Caco-2 (cell line): Measurements from ENCODE around the gene PANX3. TPM values are rescaled to one million over a fixed set of nuclear protein-coding genes. Genes with fewer than 3 reads are reported as not detected.

ENCODE experiments used
- BruUV-seq: library from RNA; stranded (reverse); fragments of 400-500 nt; replicated peaks from 2 replicates; lab custom pipeline; 2021; lab: Mats Ljungman, UMichigan
- CTCF ChIA-PET: fragments of 300-600 bp; sonication (Branson Sonifier 250); formaldehyde crosslinking; loops from one replicate; lab custom pipeline; 2022; ENCODE audit warnings: antibody characterized with exemption; lab: Charles Lee
- POLR2A ChIA-PET: fragments of 300-600 bp; sonication (Branson Sonifier 250); formaldehyde crosslinking; loops from one replicate; lab custom pipeline; 2022; ENCODE audit warnings: antibody characterized with exemption; lab: Charles Lee
- DNase-seq, 2 experiments: peaks; one replicate each; pipeline versions ENCODE4 v3.0.0 to v3.0.0-alpha.2; 2020 to 2022
- H3K27me3 ChIP-seq: replicated peaks from 2 replicates; pipeline ENCODE4 v1.6.0; 2011; ENCODE audit warnings: low read length; ENCODE audit not compliant: control insufficient read depth, insufficient read depth
- H3K36me3 ChIP-seq: 2 replicates; pipeline ENCODE4 v1.5.1; 2011; ENCODE audit warnings: low read length; ENCODE audit not compliant: control insufficient read depth, insufficient read depth
- H3K4me1 ChIP-seq: fragments of 250-450 bp; sonication (Bioruptor Pico); 2 replicates; pipeline ENCODE4 v1.5.1; 2020; ENCODE audit warnings: mild to moderate bottlenecking
- H3K4me3 ChIP-seq: 2 replicates; pipeline ENCODE4 v1.5.1; 2011; ENCODE audit warnings: low read depth, mild to moderate bottlenecking, control low read depth, low read length
- H3K9me3 ChIP-seq: fragments of 250-450 bp; sonication (Bioruptor Pico); 2 replicates; pipeline ENCODE4 v1.5.1; 2020; ENCODE audit warnings: mild to moderate bottlenecking, moderate library complexity
- H3K27ac Mint-ChIP-seq: one replicate; pipeline ENCODE4 v1.8.0; 2022; ENCODE audit warnings: mixed read lengths; ENCODE audit not compliant: unreplicated experiment
- H3K27me3 Mint-ChIP-seq: one replicate; pipeline ENCODE4 v1.8.0; 2022; ENCODE audit warnings: mixed read lengths; ENCODE audit not compliant: insufficient read depth, unreplicated experiment
- H3K36me3 Mint-ChIP-seq: one replicate; pipeline ENCODE4 v1.8.0; 2022; ENCODE audit warnings: mild to moderate bottlenecking, mixed read lengths; ENCODE audit not compliant: insufficient read depth, unreplicated experiment
- H3K4me1 Mint-ChIP-seq: one replicate; pipeline ENCODE4 v1.8.0; 2022; ENCODE audit warnings: low read depth, mixed read lengths; ENCODE audit not compliant: unreplicated experiment
- H3K4me3 Mint-ChIP-seq: one replicate; pipeline ENCODE4 v1.8.0; 2022; ENCODE audit warnings: mild to moderate bottlenecking, moderate library complexity, mixed read lengths; ENCODE audit not compliant: unreplicated experiment
- H3K9me3 Mint-ChIP-seq: one replicate; pipeline ENCODE4 v1.8.0; 2022; ENCODE audit warnings: mixed read lengths; ENCODE audit not compliant: unreplicated experiment
- CTCF ChIP-seq, 2 experiments: fragments of 200-600 bp in 1 of 2; IDR thresholded peaks; 1 replicate in 1 of 2; 2 replicates in 1 of 2; pipeline versions ENCODE4 v1.5.1 to v1.8.0; 2011 to 2022; ENCODE audit warnings: antibody characterized with exemption in 1 of 2, control low read depth in 1 of 2, inconsistent platforms in 1 of 2, low read depth in 1 of 2, low read length in 1 of 2, mild to moderate bottlenecking in 1 of 2, moderate library complexity in 1 of 2; ENCODE audit not compliant: insufficient read depth in 1 of 2, severe bottlenecking in 1 of 2, unreplicated experiment in 1 of 2
- intact Hi-C: fragments of 100-400 bp; cut with micrococcal nuclease; formaldehyde crosslinking; loops from one replicate; pipeline ENCODE4 v1.10.0; 2022; ENCODE audit not compliant: unreplicated experiment
- total RNA-seq: library from RNA; stranded (reverse); gene quantifications from 2 replicates; pipeline ENCODE4 v1.2.3, GENCODE V29; 2022

PANX3 gene
- total RNA-seq, 1 experiment from 2014 or later: not detected

- Mint-ChIP-seq H3K4me3 (no peak overlapping the region), H3K36me3 (peaks cover 60% of the 10 kb centered on the region), H3K4me1 (peaks cover 18% of the 10 kb centered on the region), H3K27me3 (no peaks in the 10 kb centered on the region), H3K9me3 (no peaks in the 10 kb centered on the region), H3K27ac (peak overlapping the region; percentile 45)
- peaks cover 14% of the 10 kb centered on the region for H3K4me1 ChIP-seq
- ChIA-PET POLR2A (no interaction called here), CTCF (no interaction called here)
- no peak overlapping the region for H3K4me3 ChIP-seq
- intact Hi-C loops: no loop called here
- no peak for DNase-seq
- TF ChIP-seq CTCF (IDR thresholded peaks at IDR 0.05; ENCODE audit: insufficient read depth in 1 of 2, low read depth in 1 of 2, low read length in 1 of 2, severe bottlenecking in 1 of 2, unreplicated experiment in 1 of 2): no peak
- H3K36me3 ChIP-seq: peaks cover 10% of the 10 kb centered on the region
- no peaks in the 10 kb centered on the region for H3K9me3 ChIP-seq
- H3K27me3 ChIP-seq: no peaks in the 10 kb centered on the region
- no TSS peak for BruUV-seq
These were observed 14.4 kb downstream of the PANX3 start for GRCh38 chr11:124625504-124626168.

- Mint-ChIP-seq H3K4me1 (peaks cover 10% of the 10 kb centered on the region), H3K27ac (no peak overlapping the region), H3K4me3 (no peak overlapping the region), H3K36me3 (peaks cover 74% of the 10 kb centered on the region), H3K27me3 (no peaks in the 10 kb centered on the region), H3K9me3 (no peaks in the 10 kb centered on the region)
- H3K9me3 ChIP-seq: no peaks in the 10 kb centered on the region
- no TSS peak for BruUV-seq
- intact Hi-C loops: no loop called here
- peaks cover 6% of the 10 kb centered on the region for H3K4me1 ChIP-seq
- no peak for TF ChIP-seq CTCF (IDR thresholded peaks at IDR 0.05; ENCODE audit: insufficient read depth in 1 of 2, low read depth in 1 of 2, low read length in 1 of 2, severe bottlenecking in 1 of 2, unreplicated experiment in 1 of 2)
- no peak overlapping the region for H3K4me3 ChIP-seq
- POLR2A ChIA-PET: no interaction called here
- no peaks in the 10 kb centered on the region for H3K27me3 ChIP-seq
- CTCF ChIA-PET: interaction anchor here (1.3 kb wide), 1 partner anchor 17 kb away, joined by 4 read pairs; no protein-coding TSS in a partner anchor
- H3K36me3 ChIP-seq: peaks cover 10% of the 10 kb centered on the region
- DNase-seq: no peak
These were observed 16.3 kb downstream of the PANX3 start for GRCh38 chr11:124627546-124627945.

- ChIA-PET POLR2A (interaction anchor here (1.3 kb wide), 1 partner anchor 44 kb away, joined by 4 read pairs; the partner anchor contains the start of genes SIAE and SPA17), CTCF (no interaction called here)
- H3K36me3 ChIP-seq: peaks cover 8% of the 10 kb centered on the region
- H3K4me1 ChIP-seq: no peaks in the 10 kb centered on the region
- BruUV-seq: no TSS peak
- no peak for TF ChIP-seq CTCF (IDR thresholded peaks at IDR 0.05; ENCODE audit: insufficient read depth in 1 of 2, low read depth in 1 of 2, low read length in 1 of 2, severe bottlenecking in 1 of 2, unreplicated experiment in 1 of 2)
- no peak for DNase-seq
- no peak overlapping the region for H3K4me3 ChIP-seq
- Mint-ChIP-seq H3K4me3 (no peak overlapping the region), H3K27ac (no peak overlapping the region), H3K9me3 (no peaks in the 10 kb centered on the region), H3K36me3 (peaks cover 81% of the 10 kb centered on the region), H3K27me3 (no peaks in the 10 kb centered on the region), H3K4me1 (no peaks in the 10 kb centered on the region)
- intact Hi-C loops: no loop called here
- H3K27me3 ChIP-seq: no peaks in the 10 kb centered on the region
- no peaks in the 10 kb centered on the region for H3K9me3 ChIP-seq
These were observed 18.7 kb downstream of the PANX3 start for GRCh38 chr11:124629961-124630360.
